ENCODE data around the gene CYTH4.
"Not testable (repeated sequence)": the region's sequence is repeated elsewhere in the genome, so short reads cannot be mapped to it uniquely, and the experiment has no call there.

The CYTH4 gene, protein sequence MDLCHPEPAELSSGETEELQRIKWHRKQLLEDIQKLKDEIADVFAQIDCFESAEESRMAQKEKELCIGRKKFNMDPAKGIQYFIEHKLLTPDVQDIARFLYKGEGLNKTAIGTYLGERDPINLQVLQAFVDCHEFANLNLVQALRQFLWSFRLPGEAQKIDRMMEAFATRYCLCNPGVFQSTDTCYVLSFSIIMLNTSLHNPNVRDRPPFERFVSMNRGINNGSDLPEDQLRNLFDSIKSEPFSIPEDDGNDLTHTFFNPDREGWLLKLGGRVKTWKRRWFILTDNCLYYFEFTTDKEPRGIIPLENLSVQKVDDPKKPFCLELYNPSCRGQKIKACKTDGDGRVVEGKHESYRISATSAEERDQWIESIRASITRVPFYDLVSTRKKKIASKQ

DNA sequence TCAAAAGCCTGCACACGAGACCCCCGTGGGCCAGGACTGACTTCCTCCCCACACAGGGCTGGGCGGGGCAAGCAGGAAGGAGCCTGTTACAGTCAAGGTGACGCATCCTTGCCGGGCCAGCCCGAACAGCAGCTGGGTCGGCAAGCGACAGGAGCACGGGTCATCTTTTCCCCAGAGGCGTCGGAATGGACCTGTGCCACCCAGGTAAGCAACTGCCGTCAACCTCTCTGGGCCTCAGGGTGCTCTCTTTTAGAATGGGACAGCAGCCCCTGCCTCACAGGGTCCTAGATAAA is at the start of gene CYTH4:
TSS of gene CYTH4 (plus strand) at position 124 of the 293 bp plus-strand sequence. CDS start at position 186, 62 bp downstream.
- DNase-seq, result peak; percentile 42 to 71

DNA sequence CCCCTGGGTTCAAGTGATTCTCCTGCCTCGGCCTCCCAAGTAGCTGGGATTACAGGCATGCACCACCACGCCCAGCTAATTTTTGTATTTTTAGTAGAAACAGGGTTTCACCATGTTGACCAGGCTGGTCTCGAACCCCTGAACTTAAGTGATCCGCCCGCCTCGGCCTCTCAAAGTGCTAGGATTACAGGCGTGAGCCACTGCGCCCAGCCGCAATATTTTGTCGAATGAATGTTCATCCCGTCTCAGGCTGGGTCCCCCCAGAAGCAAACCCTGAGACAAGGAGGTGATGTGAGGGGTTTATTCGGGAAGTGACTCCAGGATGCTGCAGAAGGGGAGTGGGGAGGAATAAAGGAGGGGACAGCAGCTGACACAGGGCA is 48.9 kb upstream of the CYTH4 start:
- not testable (repeated sequence) for DNase-seq

DNA sequence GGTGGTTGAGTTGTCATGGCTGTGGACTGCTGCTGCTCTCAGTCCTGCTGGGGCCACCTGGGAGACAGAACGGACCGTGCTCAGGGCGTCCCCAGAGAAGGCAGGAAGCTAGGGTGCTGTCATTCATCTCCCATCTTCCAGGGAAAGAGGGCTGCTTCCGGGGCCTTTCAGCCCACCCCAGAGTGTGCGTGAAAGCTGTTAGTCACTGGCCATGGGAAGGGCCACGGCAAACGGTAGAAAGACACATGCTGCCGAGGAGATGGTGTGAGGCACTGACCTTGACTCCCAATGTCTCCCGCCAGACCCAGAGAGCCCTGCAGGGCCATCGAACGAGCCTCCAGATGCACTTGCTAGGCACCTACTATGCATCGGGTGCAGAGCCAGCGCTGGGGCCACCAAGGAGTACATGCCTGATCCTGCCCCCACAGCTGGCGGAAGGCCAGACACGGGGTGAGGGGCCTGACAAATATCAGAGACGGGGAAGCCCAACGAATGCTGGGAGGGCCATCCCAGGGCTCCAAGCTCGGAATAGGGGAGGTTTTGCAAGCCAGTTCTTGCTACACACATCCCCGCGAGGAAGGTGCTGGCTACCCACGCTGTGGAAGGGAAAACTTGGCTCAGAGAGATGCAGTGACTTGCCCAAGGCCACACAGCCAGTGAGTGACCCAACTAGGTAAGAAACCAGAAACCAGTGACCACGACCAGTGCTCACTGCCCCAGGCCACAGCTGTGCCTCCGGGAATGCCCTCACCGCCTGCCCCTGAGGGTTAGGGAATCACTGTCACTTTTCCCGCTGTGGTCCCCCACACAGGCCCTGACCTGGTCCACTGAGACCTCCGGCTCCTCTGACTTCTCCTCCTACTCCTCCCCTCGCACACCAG is 48.3 kb upstream of the CYTH4 start:
- DNase-seq, result no peak

DNA sequence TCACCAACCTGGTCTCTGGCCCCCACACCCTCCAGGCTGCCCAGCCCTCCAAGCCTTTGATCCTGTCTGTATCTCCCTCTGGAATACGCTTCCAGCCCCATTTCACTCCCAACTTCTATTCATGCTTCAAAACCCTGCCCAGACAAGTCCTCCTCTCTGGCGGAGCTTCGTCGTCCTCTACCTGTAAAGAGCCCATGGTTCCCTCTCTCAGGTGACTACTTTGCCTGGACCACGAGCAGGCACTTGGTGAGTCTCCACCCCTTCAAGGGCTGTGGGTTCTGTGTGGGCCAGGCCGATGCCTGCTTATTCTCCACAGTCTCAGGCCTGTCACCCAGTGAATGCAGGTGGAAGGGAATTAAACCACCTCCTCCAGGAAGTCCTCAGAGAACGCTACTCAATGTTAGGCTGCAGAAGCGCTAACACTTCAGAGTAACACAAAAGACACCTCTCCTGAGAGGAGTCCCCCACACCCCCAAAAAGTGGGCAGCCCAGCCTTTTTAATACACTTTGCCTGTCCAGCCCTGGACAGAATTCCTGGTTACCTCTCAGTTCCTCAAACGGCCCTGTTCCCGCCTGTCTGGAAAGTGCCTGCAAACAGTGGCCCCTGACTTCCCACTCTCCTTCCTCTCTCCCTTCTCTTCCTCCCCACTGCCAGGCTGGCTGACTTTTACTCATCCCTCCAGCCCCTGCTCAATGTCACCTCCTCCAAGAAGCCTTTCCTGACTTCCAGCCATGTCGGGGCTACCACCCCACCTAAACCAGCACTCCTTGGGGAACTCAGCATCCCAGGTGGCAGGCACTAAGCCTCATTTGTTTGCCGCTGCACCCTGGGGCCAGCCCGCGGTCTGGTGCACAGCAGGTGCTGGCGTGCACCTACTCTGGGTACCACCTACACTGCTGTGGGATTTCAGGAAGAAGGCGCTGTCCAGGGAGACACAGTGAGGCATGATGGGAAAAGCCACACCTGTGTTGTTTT is 47.3 kb upstream of the CYTH4 start:
- DNase-seq, result no peak

DNA sequence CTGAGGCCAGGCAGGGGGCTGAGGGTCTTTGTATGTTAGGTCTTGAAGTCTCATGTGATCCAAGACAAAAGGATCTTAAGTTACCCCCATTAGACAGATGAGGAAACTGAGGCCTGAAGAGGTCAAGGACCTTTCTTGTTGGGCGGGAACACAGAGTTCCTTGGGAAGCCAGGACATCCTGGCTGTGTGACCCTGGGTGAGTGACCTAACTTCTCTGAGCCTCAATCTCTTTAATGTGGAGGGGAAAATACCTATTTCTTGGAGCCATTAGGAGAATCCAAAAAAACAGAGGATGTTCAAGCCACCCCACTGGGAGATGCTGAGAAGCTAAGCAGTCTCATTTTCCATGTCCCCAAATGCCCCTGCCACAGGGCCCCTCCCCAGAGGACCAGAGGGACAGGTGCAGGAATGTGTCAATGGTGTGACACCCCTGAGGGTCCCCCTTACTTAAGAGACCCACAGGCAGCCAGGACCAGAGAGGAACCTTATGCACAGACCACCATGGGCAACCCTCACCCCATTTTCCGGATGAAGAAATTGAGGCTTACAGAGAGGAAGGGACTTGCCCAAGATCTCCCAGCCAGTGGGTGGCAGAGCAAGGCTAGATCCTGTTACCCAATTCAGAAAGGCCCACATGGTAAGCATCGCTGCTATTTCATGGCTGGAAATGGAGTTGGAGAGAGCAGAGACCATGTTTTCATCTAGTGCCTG is 46.3 kb upstream of the CYTH4 start:
- DNase-seq, result no peak

DNA sequence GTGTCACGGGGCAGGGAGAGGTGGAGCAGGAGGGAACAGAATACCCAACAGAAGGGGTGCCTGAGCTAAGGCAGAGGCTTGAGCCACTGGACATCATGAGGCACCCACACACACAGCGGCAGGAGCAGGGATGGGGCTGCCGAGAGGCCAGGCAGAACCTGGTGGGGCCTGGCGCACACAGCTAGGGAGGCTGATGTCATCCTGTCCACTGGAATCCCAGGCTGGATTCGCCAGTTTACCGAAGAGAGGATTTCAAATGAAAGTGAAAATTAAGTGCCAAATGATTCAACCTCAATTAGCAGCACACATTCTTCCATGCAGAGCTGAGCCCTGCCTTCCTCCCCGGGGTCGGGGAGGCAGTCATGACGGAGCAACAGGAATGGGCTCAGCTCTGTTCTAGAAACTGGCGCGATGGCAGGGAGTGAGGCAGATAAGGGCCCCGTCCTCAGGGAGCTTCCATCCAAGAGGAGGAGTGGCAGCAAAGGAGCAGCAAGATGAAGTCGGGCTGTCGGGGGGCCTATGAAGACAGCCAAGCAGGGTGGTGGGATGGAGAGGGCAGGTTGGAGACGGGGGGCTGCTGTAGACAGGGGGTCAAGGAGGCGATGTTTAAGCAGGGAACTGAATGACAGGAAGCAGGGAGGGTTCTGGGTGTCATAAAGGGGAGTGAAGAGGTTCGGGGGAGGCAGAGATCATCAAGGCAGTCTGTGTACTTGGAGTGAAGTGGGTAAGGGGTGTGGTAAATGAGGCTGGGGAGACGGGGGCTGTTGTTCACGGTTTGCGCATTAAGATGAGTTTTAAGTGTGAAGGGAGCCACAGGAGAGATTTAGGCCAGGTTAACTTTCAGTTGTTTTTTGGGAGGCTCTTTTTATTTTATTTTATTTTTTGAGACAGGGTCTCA is 44.7 kb upstream of the CYTH4 start:
- no peak for DNase-seq

DNA sequence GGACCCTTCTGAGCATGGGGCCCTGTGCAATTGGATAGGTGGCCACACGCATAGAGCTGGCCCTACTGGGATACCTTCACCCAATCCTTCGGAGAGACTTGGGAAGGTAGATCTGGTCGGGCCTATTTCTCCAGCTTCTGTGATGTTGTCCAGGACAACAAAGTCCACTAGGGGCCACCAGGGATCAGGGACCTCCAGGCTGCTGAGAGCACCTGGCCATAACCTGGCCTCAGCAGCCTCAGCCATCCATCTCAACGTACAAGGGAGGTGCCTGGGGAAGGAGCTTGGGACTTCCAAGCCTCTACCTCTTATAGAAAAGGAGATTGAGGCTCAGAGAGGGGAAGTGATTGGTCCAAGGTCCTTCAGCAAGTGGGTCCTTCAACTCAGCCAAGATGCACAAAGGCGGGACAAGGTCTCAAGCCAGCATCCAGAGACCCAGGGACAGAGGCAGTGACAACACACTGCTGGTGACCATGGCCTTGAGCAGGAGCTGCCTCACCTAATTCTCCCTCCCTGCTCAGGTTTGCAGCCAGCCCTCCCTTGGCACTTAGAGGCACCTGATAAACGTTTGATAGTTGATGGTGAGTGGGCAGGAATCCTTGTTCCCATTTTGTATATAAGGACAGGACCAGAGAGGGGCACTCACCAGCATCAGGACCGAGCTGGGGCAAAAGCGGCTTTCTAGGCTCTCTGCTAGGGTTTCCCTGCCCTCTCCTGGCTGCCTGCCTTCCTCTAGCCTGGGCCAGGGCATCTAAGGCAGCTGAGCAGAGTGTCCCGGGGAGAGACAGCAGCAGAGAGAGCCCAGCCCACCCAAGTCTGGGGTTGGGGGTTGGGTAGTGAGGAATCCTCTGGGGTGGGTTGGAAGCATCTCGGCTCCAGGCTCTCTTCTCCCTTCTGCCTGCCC is 42.7 kb upstream of the CYTH4 start:
- DNase-seq, result no peak

DNA sequence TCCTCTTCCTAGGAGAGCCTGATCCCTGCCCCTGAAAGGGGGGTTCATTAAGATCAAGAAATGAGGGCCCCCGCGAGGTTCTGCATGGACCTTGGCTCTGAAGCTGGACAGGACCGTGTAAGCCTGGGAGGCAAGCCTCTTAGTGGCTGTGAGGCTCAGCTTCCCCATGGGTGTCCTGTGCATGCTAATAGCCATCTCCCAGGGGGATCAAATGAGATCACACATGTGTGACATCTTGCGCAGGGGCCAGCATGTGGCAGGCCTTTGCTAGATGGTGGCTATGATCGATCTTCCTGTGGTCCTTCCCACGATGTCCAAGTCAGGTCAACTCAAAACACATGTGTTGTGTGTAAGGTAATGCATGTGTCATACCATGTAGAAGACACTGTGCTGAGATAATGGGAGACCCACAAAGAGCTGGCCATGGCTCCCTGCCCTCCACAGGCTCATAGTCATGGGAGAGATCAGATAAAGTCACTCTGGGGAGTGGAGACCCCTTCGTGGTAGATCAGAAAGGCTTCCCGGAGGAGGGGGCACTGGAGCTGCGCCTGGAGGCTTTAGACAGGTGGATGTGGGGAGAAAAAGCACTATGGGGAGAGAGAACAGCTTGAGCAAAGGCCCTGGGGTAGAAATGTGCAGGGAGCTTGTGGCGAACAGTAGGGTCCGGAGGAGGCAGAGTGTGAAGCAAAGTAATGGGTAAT is 41.9 kb upstream of the CYTH4 start:
- DNase-seq, result no peak

DNA sequence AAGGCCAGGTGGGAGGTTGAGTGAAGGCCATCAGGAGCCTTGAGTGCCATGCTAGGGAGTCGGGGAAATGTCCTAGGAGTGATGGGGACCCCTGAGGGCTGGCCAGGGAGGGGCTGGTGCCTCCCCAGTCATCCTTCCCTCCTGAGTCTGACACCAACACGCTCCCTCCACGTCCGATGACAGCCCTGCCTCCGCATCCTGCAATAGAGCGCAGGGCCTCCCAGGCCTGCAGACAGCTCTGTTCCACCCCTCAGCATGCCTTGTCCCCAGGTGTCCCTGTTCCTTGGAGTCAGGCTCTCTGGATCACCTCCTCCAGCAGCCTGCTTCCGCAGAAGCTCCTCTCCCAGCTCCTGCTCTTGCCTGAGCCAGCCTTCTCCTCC is 41.4 kb upstream of the CYTH4 start:
- no peak for DNase-seq

DNA sequence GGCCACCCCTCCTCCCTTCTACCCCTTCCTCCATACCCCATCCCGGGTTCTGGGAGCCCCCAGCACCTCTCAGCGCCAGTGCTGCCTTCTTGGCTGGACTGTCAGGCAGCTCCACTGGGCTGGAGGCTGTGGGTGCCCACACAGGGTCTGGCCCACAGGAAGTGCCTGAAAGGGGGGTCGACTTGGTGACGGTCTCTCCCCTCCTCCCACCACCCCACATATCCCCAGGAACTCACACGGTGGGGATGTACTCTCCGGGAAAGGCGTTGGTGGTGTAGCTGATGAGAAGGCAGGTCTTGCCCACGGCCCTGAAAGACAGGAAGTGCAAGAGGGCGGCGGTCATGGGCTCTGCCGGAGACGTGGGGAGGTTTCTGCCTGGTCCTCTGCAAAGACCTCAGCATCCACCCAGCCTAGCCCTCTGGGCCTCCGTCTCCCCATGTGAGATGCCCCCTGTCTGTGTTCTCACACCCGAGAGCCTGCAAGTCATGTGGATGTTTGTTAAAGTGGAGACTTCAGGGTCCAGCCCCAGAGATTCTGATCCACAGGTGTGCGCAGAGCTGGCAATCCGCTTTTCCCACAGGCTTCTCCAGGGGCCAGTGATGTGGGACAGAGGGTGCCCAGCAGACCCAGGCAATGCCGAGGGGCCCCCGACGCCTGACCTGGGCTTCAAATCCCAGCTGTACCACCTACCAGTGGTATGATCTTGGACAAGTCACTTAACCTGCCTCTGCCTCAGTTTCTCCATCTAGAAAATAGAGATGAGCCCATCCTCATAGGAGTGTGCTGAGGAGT is 40.8 kb upstream of the CYTH4 start:
- DNase-seq, result peak in 1 of 2 donors; percentile 15

DNA sequence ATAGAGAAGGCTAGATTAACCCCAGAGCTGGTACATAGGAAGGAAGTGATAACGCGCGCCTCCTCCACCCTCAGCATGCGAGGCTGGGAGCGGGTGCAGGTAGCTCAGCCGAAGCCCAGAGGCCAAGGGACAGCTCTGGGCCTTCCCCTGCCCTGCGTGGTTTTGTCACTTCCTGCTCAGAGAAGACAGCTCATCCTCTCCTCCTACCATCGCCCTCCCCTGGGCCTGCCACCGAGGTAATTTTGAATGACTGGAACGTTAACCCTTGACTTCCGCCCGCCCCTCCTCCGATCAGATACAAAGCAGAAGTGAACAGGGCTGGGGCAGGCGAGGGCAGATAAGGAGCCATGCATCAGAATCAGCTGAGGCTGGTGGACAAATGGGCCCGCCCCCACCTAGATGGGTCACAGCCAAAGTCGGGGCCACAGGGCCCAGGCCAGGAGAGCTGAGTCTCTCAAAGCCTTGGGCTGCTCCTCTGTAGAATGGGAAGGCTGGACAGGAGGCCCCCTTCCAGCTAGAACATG is 39.9 kb upstream of the CYTH4 start:
- peak; percentile 68 to 99 for DNase-seq

DNA sequence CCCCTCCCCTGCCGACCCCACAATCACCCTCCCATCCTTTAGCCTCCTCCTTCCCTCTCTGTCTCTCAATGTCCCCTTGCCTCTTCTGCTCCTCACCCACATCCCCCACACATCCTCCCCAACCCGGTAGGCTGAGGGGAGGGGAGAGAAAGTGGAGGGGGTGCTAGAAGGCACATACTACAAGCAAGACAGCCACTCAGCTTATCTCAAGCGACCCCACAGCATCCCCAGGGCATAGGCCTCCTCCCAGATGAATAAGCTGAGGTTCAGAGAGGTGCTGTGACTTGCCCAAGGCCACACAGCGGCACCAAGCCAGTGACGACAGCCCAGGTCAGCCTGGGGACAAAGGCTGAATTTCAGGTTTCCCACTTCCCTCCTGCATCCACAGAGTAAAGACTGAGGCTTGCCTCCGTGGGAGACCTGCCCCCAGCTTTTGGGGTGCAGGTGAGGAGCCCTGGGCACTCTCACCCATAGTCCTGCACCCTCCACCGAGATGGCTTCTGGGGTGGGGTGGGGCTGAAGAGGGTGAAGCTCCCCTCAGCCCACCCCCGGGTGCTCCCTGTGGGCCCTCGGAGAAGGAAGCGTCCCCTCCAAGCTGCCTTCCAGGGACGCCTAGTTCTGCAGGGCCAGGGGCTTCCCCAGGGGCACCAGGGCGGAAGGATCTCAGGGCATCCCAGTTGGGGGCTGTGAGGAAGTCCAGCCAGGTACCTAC is 38.8 kb upstream of the CYTH4 start:
- DNase-seq, result no peak

DNA sequence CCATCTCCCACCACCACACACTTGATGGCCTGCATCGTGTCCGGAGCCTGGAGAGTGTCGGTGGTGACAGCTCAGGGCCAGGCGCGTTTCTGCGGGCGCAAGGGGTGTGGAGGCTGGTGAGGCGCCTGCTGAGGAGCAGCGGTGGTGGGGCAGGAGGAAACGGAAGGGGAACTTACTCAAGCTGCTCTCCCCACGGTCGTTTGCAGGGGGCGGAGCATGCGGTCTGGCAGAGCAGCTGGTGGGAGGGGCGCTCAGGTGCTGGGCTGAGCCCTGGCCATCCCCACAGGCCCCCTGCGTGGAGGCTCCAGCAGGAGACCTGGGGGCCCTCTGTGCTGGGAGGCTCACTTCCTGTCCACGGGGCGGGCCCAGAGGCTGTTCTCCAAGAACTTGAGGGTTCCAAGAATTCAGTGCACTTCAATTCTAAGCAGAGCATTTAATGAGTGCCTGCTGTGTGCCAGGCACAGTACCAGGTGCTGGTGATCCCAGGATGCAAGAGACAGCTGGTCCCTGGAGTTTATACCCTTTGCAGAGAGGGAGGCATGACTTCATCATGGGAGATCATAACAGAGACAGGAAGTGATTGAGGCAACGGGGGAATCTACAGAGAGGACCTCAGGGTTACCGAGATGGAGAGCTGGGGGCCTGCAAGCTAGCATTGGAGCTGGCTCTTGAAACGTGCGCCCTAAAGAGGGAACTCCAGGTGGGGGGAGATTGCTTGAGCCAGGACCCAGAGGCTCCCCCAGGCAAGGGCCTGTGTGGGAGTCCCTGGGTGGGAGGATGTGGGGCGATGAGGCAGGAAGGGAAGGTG is 38.0 kb upstream of the CYTH4 start, which contains the start of gene RAC2:
TSS of gene RAC2 (minus strand) at position 156 of the 808 bp plus-strand sequence. CDS start at position 35, 121 bp downstream.
- peak; percentile 63 to 92 for DNase-seq

DNA sequence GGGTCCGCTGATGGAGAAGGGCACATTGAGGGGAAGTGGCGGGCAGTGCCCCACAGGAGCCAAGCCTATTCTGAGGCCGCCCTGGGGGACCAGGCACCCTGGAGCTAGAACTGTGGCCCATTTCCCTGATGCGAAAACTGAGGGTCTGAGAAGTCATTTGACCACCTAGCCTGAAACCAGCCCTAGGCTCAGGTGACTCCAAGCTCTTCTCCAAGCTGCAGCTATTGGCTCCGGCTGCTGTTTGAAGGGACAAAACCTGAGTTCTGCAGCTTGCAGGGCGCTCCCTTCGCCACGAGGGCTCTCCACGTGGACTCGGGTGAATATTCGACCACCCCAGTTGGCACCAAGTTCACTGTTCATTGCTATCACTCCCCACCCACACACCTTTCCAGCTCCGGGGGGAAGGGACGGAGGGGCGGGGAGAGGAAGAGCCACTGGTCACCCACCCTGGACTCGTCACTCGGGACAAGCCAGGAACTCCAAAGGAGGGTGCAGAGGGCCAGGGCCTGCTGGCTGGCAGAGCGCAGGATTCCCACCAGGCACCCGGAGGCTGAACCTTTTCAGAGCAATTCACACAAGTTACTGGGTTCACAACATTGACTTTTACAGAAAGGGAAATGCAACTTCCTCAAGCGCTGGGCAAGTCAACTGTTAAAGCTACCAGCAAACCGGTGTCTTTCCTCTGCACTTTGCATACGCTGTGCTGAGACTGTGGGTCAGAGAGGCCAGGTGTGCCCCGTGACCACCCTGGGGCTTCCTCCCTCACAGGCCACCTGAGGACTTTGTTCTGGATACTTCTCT is 37.2 kb upstream of the CYTH4 start:
- no peak for DNase-seq

DNA sequence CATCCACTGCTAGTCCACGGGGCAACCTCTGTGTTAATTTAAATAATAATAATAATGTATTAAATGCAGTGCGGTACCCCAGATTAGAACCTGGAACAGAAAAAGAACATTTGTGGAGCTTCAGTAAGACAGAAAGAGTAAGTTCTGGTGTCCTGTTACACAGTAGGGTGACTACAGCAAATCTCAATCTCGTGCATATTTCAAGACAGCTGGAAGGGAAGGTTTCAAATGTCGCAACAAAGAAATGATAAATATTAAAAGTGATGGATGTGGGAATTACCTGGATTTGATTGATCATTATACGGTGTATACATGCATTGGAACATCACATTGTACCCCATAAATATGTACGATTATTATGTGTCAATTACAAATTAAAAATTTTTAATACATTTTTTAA is 36.6 kb upstream of the CYTH4 start:
- DNase-seq, result no peak

DNA sequence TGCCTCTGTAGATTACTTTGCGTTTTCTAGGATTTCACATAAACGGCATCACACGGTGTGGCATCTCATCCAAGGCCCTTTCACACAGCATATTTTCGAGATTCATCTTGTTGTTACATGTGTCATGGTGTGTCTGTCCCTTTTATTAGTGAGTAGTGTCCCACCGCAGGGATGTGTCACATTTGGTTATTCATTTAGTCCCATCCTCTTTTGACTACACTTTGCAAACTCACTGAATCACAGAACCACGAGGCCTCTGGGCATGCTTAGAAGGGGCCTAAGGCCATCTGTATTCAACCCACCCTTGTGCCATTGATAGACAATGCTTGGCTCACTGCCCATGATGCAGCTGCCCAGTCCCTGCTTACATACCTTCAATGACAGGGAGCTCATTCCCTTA is 34.1 kb upstream of the CYTH4 start:
- DNase-seq, result no peak
